ENCODE measurements around the gene GAN.

GRCh38 chr16:81385031-81385756 is 70.4 kb downstream of the GAN start:
- TF ChIP-seq CTCF (IDR thresholded peaks at IDR 0.05 in 8 of 11, conservative IDR thresholded peaks at IDR 0.05 in 3 of 11) (no peak), POLR2A (IDR thresholded peaks at IDR 0.05) (no peak), POLR2AphosphoS5 (IDR thresholded peaks at IDR 0.05) (no peak)

Data from spleen (tissue), 7 donors.